ENCODE results near the gene ZNF878.

Gene ZNF878

DNA sequence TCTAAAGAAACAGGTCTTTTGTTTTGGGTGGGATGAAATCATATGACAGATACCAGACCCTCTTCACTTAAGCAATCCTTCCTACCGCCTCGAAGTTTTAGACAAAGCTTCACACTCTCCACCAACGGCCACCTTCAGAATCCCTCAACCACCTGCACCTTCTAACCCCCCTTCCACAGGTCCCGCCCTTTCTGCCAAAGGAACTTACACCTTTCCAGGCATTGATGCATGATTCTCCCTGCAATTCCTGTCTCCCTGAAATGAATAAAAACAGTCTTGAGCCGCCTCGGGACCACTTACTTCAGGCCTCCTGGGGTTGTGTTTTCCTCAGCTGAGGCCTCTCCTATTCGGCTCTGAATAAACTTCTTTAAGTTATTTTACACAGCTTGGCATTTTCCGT is 18.1 kb downstream of the ZNF878 start:
- DNase-seq (ENCODE audit: low read depth) = no peak

DNA sequence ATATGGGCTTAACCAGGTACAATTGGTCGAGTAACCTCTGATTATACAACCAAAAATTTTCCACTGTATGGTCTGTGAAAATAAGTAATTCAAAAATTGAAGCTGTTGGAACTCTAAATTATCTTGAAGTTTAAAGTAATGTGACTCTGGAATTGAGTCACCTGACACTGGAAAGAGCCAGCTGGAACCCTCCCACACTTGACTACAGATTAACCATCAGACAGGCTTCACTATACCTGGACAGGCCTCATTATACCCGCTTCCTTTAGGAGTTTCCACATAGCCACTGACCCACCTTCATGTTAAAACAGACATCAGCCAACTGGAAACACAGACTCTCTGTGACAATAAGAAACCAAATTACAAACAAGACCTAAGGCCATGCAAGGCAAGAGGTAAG is 18.6 kb downstream of the ZNF878 start:
- DNase-seq (ENCODE audit: low read depth) = no peak

DNA sequence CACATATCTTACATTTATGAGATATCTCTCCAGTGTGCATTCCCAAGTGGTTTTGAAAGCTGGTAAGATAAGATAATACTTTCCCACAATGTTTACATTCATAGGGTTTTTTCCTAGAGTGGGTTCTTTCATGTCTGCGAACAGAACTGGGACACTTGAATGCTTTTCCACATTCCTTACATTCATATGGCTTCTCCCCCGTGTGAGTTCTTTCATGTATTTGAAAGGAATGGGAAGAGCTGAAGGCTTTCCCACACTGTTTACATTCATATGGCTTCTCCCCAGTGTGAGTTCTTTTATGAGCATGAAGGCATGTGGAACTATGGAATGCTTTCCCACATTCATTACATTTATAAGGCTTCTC is 37.0 kb downstream of the ZNF878 start:
- DNase-seq (ENCODE audit: low read depth) = no peak

DNA sequence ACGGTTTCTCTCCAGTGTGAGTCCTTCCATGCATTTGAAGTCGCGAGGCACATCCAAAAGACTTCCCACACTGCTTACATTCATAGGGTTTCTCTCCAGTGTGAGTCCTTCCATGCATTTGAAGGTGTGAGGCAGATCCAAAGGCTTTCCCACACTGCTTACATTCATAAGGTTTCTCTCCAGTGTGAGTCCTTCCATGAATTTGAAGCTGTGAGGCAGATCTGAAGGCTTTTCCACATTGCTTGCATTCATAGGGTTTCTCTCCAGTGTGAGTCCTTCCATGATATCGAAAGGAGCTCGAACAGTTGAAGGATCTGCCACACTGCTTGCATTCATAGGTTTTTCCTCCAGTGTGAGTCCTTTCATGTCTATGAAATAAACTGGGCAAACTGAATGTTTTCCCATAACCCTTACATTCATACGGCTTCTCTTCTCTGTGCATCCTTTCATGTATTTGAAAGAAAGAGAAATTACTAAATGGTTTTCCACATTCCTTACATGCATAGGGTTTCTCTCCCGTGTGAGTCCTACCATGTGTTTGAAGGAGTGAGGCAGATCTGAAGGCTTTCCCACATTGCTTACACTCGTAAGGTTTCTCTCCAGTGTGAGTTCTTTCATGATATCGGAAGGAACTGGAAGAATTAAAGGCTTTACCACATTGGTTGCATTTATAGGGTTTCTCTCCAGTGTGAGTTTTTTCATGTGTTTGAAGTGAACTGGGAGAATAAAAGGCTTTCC is 37.6 kb downstream of the ZNF878 start:
- no peak for DNase-seq (ENCODE audit: low read depth)

DNA sequence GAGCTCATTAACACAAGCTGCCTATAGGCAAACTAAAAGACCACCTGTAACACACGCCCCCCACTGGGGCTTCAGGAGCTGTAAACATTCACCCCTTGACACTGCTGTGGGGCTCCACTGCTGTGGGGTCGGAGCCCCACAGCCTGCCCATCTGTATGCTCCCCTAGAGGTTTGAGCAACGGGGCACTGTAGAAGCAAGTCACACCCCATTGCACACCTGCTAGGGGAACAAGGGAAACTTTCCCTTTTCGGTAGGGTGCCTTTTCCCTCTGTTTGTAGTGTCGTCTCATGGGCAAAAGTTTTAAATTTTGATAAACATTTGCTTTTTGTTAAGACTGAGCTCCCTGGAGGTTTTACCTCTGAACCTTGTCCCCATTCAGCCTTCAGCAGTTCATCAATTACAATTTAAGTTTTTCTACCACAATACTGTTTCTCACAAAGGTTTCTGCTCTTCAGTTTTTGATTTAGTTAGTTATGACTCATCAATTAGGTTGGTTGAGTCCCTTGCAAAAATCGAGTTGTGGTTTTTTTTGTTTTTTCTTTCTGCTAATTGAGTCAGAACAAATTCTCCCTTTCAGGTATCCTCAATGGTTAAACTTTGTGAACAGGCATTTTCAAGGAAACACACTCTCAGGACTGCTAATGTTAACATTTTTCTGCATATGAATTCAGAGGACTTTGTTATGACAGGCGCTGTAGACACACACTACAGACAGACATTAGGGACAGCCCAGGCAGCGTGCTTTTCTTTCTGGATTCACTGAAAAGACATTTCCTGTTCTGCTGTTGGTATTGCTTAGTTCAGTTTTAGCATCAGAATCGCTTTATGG is 52.4 kb downstream of the ZNF878 start:
- DNase-seq (ENCODE audit: low read depth) = no peak

DNA sequence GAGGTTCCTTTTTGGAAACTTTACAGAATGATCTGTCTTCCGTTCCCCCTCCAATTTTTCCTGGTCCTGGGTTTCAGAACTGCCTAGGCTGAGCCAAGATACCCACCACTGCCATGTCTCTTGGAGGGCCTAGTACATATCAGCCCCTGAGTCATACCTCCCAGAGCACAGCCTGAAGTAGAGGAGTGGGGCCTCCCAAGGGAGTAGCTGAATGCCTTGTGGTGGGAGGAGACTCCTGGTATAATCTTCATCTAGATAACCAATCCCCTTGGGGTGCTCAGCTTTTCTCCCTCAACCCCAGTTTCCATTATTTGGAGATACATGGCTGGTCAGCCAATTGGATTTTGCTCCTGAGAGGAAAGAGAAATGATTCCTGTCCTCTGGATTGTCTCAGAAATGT is 57.6 kb downstream of the ZNF878 start:
- DNase-seq (ENCODE audit: low read depth) = no peak

Measured in stimulated activated CD4-positive, alpha-beta T cell treated with anti-CD3 and anti-CD28 coated beads, Interleukin-2, amount 100 ng/mL, for 4 hours (primary cell).